GM12872 (cell line): ENCODE results near the gene ARL4D.

Source experiments
- CTCF ChIP-seq: IDR thresholded peaks from 3 replicates; pipeline ENCODE4 v1.5.1; 2011; ENCODE audit warnings: low read depth, mild to moderate bottlenecking, low read length, moderate library complexity; ENCODE audit not compliant: insufficient read depth

ARL4D gene

GRCh38 chr17:43411369-43411677 is 12.5 kb downstream of the ARL4D start:
- TF ChIP-seq CTCF: no peak

GRCh38 chr17:43411749-43412148 is 13.0 kb downstream of the ARL4D start:
- TF ChIP-seq CTCF: no peak

GRCh38 chr17:43412166-43412565 is 13.4 kb downstream of the ARL4D start:
- no peak for TF ChIP-seq CTCF

- TF ChIP-seq CTCF: no peak
These were observed 18.5 kb downstream of the ARL4D start for GRCh38 chr17:43416998-43417890.

GRCh38 chr17:43418441-43419374 is 19.9 kb downstream of the ARL4D start:
- no peak for TF ChIP-seq CTCF

GRCh38 chr17:43423777-43424455 is 25.1 kb downstream of the ARL4D start:
- no peak for TF ChIP-seq CTCF
